DND-41 (cell line): ENCODE data around the gene ITIH5.
"Not testable (repeated sequence)": the region's sequence is repeated elsewhere in the genome, so short reads cannot be mapped to it uniquely, and the experiment has no call there.

Source experiments
- EZH2 ChIP-seq: IDR thresholded peaks from 3 replicates; pipeline ENCODE4 v1.6.1; 2012; ENCODE audit warnings: borderline replicate concordance, low read depth, mild to moderate bottlenecking, moderate library complexity, low read length, inconsistent platforms; ENCODE audit not compliant: severe bottlenecking
- TF ChIP-seq, protein P1 (sequence below): IDR thresholded peaks from 2 replicates; pipeline ENCODE4 v1.5.1; 2012; ENCODE audit warnings: borderline replicate concordance, low read length, moderate library complexity, mild to moderate bottlenecking; ENCODE audit not compliant: poor library complexity, severe bottlenecking; ENCODE audit errors: extremely low read depth

DNA sequence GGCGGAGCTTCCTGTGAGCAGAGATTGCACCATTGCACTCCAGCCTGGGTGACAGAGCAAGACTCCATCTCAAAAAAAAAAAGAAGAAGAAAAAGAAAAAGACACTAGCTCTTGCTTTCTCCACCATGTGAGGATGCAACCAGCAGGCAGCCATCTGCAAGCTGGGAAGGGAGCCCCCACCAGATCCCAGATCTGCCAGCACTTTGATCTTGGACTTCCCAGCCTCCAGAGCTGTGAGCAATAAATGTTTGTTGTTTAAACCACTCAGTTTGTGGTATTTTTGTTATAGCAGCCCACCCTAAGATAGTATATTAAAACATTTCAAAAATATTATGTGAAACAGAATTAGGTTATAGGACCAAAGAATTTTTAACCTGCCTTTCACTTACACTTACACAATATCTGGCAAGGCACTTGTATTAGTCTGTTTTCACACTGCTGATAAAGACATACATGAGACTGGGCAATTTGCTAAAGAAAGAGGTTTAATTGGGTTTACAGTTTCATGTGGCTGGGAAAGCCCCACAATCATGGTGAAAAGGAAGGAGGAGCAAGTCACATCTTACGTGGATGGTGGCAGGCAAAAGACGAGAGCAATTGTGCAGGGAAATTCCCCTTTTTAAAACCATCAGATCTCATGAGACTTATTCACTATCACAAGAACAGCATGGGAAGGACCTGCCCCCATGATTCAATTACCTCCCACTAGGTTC is 24.3 kb upstream of the ITIH5 start:
- TF ChIP-seq, protein P1, sequence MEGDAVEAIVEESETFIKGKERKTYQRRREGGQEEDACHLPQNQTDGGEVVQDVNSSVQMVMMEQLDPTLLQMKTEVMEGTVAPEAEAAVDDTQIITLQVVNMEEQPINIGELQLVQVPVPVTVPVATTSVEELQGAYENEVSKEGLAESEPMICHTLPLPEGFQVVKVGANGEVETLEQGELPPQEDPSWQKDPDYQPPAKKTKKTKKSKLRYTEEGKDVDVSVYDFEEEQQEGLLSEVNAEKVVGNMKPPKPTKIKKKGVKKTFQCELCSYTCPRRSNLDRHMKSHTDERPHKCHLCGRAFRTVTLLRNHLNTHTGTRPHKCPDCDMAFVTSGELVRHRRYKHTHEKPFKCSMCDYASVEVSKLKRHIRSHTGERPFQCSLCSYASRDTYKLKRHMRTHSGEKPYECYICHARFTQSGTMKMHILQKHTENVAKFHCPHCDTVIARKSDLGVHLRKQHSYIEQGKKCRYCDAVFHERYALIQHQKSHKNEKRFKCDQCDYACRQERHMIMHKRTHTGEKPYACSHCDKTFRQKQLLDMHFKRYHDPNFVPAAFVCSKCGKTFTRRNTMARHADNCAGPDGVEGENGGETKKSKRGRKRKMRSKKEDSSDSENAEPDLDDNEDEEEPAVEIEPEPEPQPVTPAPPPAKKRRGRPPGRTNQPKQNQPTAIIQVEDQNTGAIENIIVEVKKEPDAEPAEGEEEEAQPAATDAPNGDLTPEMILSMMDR: not testable (repeated sequence)
- TF ChIP-seq EZH2: not testable (repeated sequence)
